Measurements from ENCODE around the gene WIPF3. TPM values are rescaled to one million over a fixed set of nuclear protein-coding genes. Genes with fewer than 3 reads are reported as not detected.

WIPF3 gene
- total and polyA plus RNA-seq, 10 of the 15 experiments (the other 5 are each of a cell fraction or from before 2014, with no cell fraction given), result 0.03 to 0.05 TPM; not detected in 8

DNA sequence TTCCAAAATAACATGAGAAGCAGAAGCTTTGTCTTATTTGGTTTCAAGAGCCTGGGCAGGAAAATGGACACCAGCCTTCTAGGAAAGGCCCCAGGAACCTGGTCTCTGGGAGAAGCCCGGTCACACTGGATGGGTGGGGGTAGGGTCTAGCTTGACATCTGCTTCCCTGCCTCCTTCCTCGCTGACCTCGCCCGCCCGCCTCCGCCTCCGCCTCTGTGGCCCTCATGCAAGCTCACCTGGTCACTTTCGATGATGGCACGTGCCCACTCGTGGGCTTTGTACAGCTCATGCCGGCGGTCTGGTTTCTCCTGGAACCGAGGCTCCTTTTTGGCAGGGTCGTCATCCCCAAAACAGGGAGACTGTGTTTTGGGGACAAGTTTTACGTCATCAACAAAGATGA lies 119.9 kb downstream of the WIPF3 start:
- Histone ChIP-seq H3K4me3 (no peak overlapping the region), H3K9ac (ENCODE audit: control insufficient read depth, insufficient read depth, low read length) (no peak overlapping the region), H3K79me2 (ENCODE audit: control insufficient read depth, insufficient read depth, low read length) (no peaks in the 10 kb centered on the region), H3K9me3 (replicated peaks; ENCODE audit: control insufficient read depth, insufficient read depth, low read length) (no peaks in the 10 kb centered on the region), H4K20me1 (ENCODE audit: control insufficient read depth, insufficient read depth) (no peaks in the 10 kb centered on the region; the same call in 1 of the 2 replicates), H2AFZ (ENCODE audit: control insufficient read depth, low read depth, low read length) (no peak overlapping the region), H3K27me3 (replicated peaks in 1 of 2; ENCODE audit: control insufficient read depth in 2 of 2, insufficient read depth in 2 of 2, low read length in 1 of 2) (no peaks in the 10 kb centered on the region), H3K4me2 (ENCODE audit: control insufficient read depth, insufficient read depth) (no peak overlapping the region), H3K36me3 (ENCODE audit: control insufficient read depth in 2 of 2, insufficient read depth in 2 of 2, low read length in 1 of 2) (peaks cover 4 to 6% of the 10 kb centered on the region in 2 experiments; a peak in 3 of 4 replicates), H3K27ac (ENCODE audit: control insufficient read depth, insufficient read depth) (no peak overlapping the region), H3K4me1 (ENCODE audit: control insufficient read depth, insufficient read depth, low read length) (no peaks in the 10 kb centered on the region)
- ChIA-PET CTCF (interaction anchor here (1.0 to 4.2 kb wide), 2 partner anchors 19 to 136 kb away, joined by 4 to 23 read pairs; no protein-coding TSS in a partner anchor), SMC1A (ENCODE audit: uncharacterized antibody, unreplicated experiment) (interaction anchor here (0.6 kb wide), 2 partner anchors 62 to 178 kb away, joined by 3 to 4 read pairs; no protein-coding TSS in a partner anchor), POLR2A (no interaction called here), RAD21 (ENCODE audit: unreplicated experiment) (no interaction called here)
- intact Hi-C loops (cut with micrococcal nuclease; ENCODE audit: unreplicated experiment) (loop anchor here (10.0 kb wide), 1 partner anchor 1001 kb away; no protein-coding TSS in a partner anchor), in situ Hi-C loops (cut with MboI) (no loop called here)
- no peak for FAIRE-seq
- no TSS peak for BruUV-seq (replicated peaks)
- WGBS (ENCODE audit: insufficient coverage, insufficient replicate concordance, low lambda C conversion rate, missing lambda C conversion rate), result 98% methylated on average over 15 of the region's 15 CpGs
- TF ChIP-seq ZNF274 (IDR thresholded peaks at IDR 0.05; ENCODE audit: insufficient read depth, insufficient read length), result no peak
- TF ChIP-seq FOXK2 (IDR thresholded peaks at IDR 0.05), result no peak
- TF ChIP-seq RELA (IDR thresholded peaks at IDR 0.05; ENCODE audit: borderline replicate concordance, partially characterized antibody), result no peak
- TF ChIP-seq CREM (IDR thresholded peaks at IDR 0.05; ENCODE audit: low read depth), result no peak
- TF ChIP-seq SUZ12 (IDR thresholded peaks at IDR 0.05; ENCODE audit: unreplicated experiment), result no peak
- TF ChIP-seq NBN (IDR thresholded peaks at IDR 0.05), result no peak
- TF ChIP-seq, protein P1, sequence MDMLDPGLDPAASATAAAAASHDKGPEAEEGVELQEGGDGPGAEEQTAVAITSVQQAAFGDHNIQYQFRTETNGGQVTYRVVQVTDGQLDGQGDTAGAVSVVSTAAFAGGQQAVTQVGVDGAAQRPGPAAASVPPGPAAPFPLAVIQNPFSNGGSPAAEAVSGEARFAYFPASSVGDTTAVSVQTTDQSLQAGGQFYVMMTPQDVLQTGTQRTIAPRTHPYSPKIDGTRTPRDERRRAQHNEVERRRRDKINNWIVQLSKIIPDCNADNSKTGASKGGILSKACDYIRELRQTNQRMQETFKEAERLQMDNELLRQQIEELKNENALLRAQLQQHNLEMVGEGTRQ (IDR thresholded peaks at IDR 0.05; ENCODE audit: borderline replicate concordance, low read depth, low read length), result no peak
- TF ChIP-seq, protein P2, sequence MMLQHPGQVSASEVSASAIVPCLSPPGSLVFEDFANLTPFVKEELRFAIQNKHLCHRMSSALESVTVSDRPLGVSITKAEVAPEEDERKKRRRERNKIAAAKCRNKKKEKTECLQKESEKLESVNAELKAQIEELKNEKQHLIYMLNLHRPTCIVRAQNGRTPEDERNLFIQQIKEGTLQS (IDR thresholded peaks at IDR 0.05; ENCODE audit: borderline replicate concordance, extremely low read depth, low read depth, low read length), result no peak
- TF ChIP-seq NFYA (IDR thresholded peaks at IDR 0.05; ENCODE audit: borderline replicate concordance, low read depth, low read length), result no peak
- TF ChIP-seq GATAD2B (conservative IDR thresholded peaks at IDR 0.05; ENCODE audit: low read depth), result no peak
- TF ChIP-seq, protein P3, sequence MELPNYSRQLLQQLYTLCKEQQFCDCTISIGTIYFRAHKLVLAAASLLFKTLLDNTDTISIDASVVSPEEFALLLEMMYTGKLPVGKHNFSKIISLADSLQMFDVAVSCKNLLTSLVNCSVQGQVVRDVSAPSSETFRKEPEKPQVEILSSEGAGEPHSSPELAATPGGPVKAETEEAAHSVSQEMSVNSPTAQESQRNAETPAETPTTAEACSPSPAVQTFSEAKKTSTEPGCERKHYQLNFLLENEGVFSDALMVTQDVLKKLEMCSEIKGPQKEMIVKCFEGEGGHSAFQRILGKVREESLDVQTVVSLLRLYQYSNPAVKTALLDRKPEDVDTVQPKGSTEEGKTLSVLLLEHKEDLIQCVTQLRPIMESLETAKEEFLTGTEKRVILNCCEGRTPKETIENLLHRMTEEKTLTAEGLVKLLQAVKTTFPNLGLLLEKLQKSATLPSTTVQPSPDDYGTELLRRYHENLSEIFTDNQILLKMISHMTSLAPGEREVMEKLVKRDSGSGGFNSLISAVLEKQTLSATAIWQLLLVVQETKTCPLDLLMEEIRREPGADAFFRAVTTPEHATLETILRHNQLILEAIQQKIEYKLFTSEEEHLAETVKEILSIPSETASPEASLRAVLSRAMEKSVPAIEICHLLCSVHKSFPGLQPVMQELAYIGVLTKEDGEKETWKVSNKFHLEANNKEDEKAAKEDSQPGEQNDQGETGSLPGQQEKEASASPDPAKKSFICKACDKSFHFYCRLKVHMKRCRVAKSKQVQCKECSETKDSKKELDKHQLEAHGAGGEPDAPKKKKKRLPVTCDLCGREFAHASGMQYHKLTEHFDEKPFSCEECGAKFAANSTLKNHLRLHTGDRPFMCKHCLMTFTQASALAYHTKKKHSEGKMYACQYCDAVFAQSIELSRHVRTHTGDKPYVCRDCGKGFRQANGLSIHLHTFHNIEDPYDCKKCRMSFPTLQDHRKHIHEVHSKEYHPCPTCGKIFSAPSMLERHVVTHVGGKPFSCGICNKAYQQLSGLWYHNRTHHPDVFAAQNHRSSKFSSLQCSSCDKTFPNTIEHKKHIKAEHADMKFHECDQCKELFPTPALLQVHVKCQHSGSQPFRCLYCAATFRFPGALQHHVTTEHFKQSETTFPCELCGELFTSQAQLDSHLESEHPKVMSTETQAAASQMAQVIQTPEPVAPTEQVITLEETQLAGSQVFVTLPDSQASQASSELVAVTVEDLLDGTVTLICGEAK (IDR thresholded peaks at IDR 0.05; ENCODE audit: borderline replicate concordance), result no peak
- no peak for TF ChIP-seq RB1 (IDR thresholded peaks at IDR 0.05; ENCODE audit: borderline replicate concordance)
- TF ChIP-seq RCOR1 (conservative IDR thresholded peaks at IDR 0.05; ENCODE audit: low read depth, low read length), result no peak
- TF ChIP-seq SPI1 (IDR thresholded peaks at IDR 0.05; ENCODE audit: borderline replicate concordance, insufficient read depth, low read depth, low read length), result no peak
- no peak for TF ChIP-seq HDAC2 (IDR thresholded peaks at IDR 0.05)
- no peak for TF ChIP-seq SIN3A (IDR thresholded peaks at IDR 0.05; ENCODE audit: low read depth, low read length)
- TF ChIP-seq SRF (IDR thresholded peaks at IDR 0.05; ENCODE audit: low read depth in 2 of 2, low read length in 2 of 2), result no peak
- TF ChIP-seq, protein P4, sequence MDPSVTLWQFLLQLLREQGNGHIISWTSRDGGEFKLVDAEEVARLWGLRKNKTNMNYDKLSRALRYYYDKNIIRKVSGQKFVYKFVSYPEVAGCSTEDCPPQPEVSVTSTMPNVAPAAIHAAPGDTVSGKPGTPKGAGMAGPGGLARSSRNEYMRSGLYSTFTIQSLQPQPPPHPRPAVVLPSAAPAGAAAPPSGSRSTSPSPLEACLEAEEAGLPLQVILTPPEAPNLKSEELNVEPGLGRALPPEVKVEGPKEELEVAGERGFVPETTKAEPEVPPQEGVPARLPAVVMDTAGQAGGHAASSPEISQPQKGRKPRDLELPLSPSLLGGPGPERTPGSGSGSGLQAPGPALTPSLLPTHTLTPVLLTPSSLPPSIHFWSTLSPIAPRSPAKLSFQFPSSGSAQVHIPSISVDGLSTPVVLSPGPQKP (IDR thresholded peaks at IDR 0.05; ENCODE audit: low read depth, low read length), result no peak
- TF ChIP-seq, protein P5, sequence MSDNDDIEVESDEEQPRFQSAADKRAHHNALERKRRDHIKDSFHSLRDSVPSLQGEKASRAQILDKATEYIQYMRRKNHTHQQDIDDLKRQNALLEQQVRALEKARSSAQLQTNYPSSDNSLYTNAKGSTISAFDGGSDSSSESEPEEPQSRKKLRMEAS (IDR thresholded peaks at IDR 0.05; ENCODE audit: low read depth, low read length), result no peak
- TF ChIP-seq MEF2A (IDR thresholded peaks at IDR 0.05; ENCODE audit: insufficient read depth, low read depth, low read length), result no peak
- no peak for ATAC-seq
- DNase-seq (ENCODE audit: low read depth, low spot score), result no peak

Data from GM12878 (cell line).